K562 (cell line): ENCODE measurements around the gene TARS3.

Source experiments
- LARP7 ChIP-seq: fragments of 450-650 bp; IDR thresholded peaks from 2 replicates; pipeline ENCODE4 v1.6.1; 2016
- MAZ ChIP-seq, 2 experiments: fragments of 450-650 bp in 1 of 2; sonication (generic) in 1 of 2; formaldehyde crosslinking; IDR thresholded peaks in 1 of 2; conservative IDR thresholded peaks in 1 of 2; 2 replicates each; pipeline versions ENCODE4 v1.4.0 to v1.5.0; 2020; ENCODE audit warnings: mild to moderate bottlenecking in 1 of 2, missing genetic modification reagents in 1 of 2
- MITF ChIP-seq: IDR thresholded peaks from 2 replicates; pipeline ENCODE4 v1.6.1; 2014; ENCODE audit warnings: antibody characterized with exemption
- POLR2A ChIP-seq: fragments of 450-650 bp; conservative IDR thresholded peaks from 2 replicates; pipeline ENCODE4 v1.6.1; 2016
- POLR2G ChIP-seq: fragments of 200-400 bp; formaldehyde crosslinking; IDR thresholded peaks from 2 replicates; pipeline ENCODE4 v1.6.1; 2017; ENCODE audit warnings: low read depth, mild to moderate bottlenecking, antibody characterized with exemption, low read length, moderate library complexity
- PREB ChIP-seq: sonication (generic); formaldehyde crosslinking; IDR thresholded peaks from 2 replicates; pipeline ENCODE4 v1.8.1; 2023; ENCODE audit warnings: mild to moderate bottlenecking, missing genetic modification reagents
- SP2 ChIP-seq: IDR thresholded peaks from 2 replicates; pipeline ENCODE4 v1.6.1; 2011; ENCODE audit warnings: mild to moderate bottlenecking, low read depth, low read length, moderate library complexity; ENCODE audit not compliant: poor library complexity, severe bottlenecking; ENCODE audit errors: extremely low read depth
- ZBTB49 ChIP-seq: sonication (generic); formaldehyde crosslinking; IDR thresholded peaks from 2 replicates; pipeline ENCODE4 v1.8.0; 2022; ENCODE audit warnings: missing genetic modification reagents, mild to moderate bottlenecking, borderline replicate concordance
- ZNF12 ChIP-seq: sonication (generic); formaldehyde crosslinking; IDR thresholded peaks from 2 replicates; pipeline ENCODE4 v1.4.0; 2020; ENCODE audit warnings: mild to moderate bottlenecking, missing genetic modification reagents
- TF ChIP-seq, protein P1 (sequence below), 3 experiments: IDR thresholded peaks in 2 of 3; conservative IDR thresholded peaks in 1 of 3; 2 replicates each; pipeline ENCODE4 v1.5.1; 2011 to 2012; ENCODE audit warnings: low read length in 3 of 3, mild to moderate bottlenecking in 3 of 3, control low read depth in 2 of 3, improper control_type of control experiment in 1 of 3, inconsistent platforms in 1 of 3, low read depth in 1 of 3, mixed read lengths in 1 of 3, moderate library complexity in 1 of 3; ENCODE audit not compliant: insufficient read depth in 2 of 3

DNA sequence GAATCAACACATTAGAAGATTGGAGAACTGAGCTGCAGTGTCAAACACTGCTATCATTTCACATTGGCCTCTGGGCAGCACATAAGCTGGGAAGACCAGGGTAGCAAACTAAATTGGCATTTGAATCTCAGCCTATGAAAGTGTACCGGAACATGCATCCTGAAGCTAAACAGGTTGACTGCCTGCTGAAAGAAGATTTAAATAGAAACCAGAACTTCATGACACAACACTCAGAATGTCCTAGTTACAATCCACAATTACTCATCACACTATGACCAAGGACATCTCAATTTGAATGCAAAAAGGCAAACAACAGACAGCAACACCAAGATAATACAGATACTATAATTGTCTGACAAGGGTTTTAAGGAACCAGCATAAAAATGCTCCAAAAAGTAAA, 98.3 kb downstream of the TARS3 start:
- TF ChIP-seq, protein P1, sequence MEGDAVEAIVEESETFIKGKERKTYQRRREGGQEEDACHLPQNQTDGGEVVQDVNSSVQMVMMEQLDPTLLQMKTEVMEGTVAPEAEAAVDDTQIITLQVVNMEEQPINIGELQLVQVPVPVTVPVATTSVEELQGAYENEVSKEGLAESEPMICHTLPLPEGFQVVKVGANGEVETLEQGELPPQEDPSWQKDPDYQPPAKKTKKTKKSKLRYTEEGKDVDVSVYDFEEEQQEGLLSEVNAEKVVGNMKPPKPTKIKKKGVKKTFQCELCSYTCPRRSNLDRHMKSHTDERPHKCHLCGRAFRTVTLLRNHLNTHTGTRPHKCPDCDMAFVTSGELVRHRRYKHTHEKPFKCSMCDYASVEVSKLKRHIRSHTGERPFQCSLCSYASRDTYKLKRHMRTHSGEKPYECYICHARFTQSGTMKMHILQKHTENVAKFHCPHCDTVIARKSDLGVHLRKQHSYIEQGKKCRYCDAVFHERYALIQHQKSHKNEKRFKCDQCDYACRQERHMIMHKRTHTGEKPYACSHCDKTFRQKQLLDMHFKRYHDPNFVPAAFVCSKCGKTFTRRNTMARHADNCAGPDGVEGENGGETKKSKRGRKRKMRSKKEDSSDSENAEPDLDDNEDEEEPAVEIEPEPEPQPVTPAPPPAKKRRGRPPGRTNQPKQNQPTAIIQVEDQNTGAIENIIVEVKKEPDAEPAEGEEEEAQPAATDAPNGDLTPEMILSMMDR (IDR thresholded peaks at IDR 0.05 in 2 of 3, conservative IDR thresholded peaks at IDR 0.05 in 1 of 3; ENCODE audit: insufficient read depth in 2 of 3, low read depth in 1 of 3, low read length in 3 of 3) = no peak
- TF ChIP-seq ZBTB49 (no peak), POLR2A (no peak), POLR2G (no peak), MAZ (CRISPR knock-in tag; conservative IDR thresholded peaks at IDR 0.05 in 1 of 2, IDR thresholded peaks at IDR 0.05 in 1 of 2) (no peak), LARP7 (no peak), MITF (no peak), ZNF12 (CRISPR knock-in tag) (no peak), SP2 (no peak), PREB (no peak)
